ENCODE results near the gene ALDH1A1. TPM values are rescaled to one million over a fixed set of nuclear protein-coding genes. Genes with fewer than 3 reads are reported as not detected.
"Not testable (repeated sequence)": the region's sequence is repeated elsewhere in the genome, so short reads cannot be mapped to it uniquely, and the experiment has no call there.

Gene ALDH1A1
- total RNA-seq, 4 donors from 2014 or later, result 23.3 to 42.8 (median 30.9) TPM

DNA sequence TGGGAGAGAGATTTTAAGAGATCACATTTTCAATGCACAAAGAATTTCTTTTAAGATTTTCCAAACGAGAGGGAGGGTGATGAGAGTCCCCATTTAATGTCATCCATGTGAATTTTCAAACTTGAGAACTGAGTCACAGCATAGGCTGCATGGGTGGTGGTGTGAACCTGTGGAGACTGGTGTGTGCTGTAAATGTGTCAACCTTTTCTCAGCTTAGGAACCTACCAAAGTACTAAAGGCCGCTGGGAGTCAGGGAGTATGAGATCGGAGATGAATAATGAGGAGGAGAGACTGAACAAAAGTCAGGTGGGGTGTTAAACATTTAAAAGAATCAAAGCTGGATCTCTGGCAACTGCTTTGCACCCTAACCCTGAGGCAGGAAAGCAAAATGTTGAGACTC, 7.5 kb downstream of the ALDH1A1 start:
- in situ Hi-C loops (cut with MboI; ENCODE audit: low sequenced_read_pairs in 4 of 4) (no loop called here), intact Hi-C loops (cut with DNase I; ENCODE audit: low total_unique reads) (no loop called here)
- Histone ChIP-seq H3K9me3 (no peaks in the 10 kb centered on the region), H3K27ac (no peak overlapping the region), H3K4me3 (no peak overlapping the region), H3K4me1 (peaks cover 0 to 15% of the 10 kb centered on the region in 2 donors), H3K27me3 (no peaks in the 10 kb centered on the region), H3K36me3 (no peaks in the 10 kb centered on the region)
- no peak for ATAC-seq
- DNase-seq, result no peak
- no peak for TF ChIP-seq POLR2A (IDR thresholded peaks at IDR 0.05)

- in situ Hi-C loops (cut with MboI; ENCODE audit: low sequenced_read_pairs in 4 of 4), result no loop called here
- no peak overlapping the region for H3K27ac ChIP-seq
- H3K27me3 ChIP-seq, result no peaks in the 10 kb centered on the region
- no peaks in the 10 kb centered on the region for H3K36me3 ChIP-seq
- TF ChIP-seq CTCF (IDR thresholded peaks at IDR 0.05 in 4 of 5, conservative IDR thresholded peaks at IDR 0.05 in 1 of 5) (no peak), POLR2A (IDR thresholded peaks at IDR 0.05) (no peak)
- DNase-seq, result no peak
- no peak overlapping the region for H3K4me3 ChIP-seq
- H3K9me3 ChIP-seq, result no peaks in the 10 kb centered on the region
- ATAC-seq, result peak in 1 of 2 donors; percentile 51
- H3K4me1 ChIP-seq, result peaks cover 0 to 10% of the 10 kb centered on the region in 2 donors
- intact Hi-C loops (cut with DNase I; ENCODE audit: low total_unique reads), result no loop called here
These were observed 8.9 kb downstream of the ALDH1A1 start for GRCh38 chr9:72943844-72944462.

DNA sequence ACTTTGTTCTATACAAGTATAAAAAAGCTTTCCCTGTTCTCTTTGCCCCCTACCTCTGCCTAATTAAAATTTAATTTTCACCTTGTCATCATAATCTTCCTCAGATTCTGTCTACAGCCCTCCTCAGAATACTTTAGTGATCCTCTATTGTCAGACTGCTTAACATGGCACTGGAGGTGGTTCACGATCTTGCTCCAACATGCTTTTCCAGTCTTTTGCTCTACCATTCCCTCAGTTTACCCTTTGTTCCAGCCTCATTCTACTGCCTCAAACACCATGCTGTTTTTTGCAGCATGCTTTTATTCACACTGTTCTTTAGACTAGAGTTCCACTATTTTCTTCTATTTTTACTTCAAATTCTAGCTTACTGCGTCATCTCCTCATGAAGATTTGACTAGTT, 10.4 kb downstream of the ALDH1A1 start:
- no peaks in the 10 kb centered on the region for H3K27me3 ChIP-seq
- intact Hi-C loops (cut with DNase I; ENCODE audit: low total_unique reads), result no loop called here

GRCh38 chr9:72939581-72939980, 13.3 kb downstream of the ALDH1A1 start:
- H3K27ac ChIP-seq; H3K36me3 ChIP-seq; H3K27me3 ChIP-seq; H3K4me1 ChIP-seq; intact Hi-C loops (cut with DNase I; ENCODE audit: low total_unique reads); H3K9me3 ChIP-seq; H3K4me3 ChIP-seq; ATAC-seq; in situ Hi-C loops (cut with MboI; ENCODE audit: low sequenced_read_pairs in 4 of 4); DNase-seq: not testable (repeated sequence)

More for the DNA sequence above, 10.4 kb downstream of the ALDH1A1 start:
- no peak overlapping the region for H3K27ac ChIP-seq
- ATAC-seq, result no peak
- H3K9me3 ChIP-seq, result no peaks in the 10 kb centered on the region
- H3K36me3 ChIP-seq, result no peaks in the 10 kb centered on the region
- no peak overlapping the region for H3K4me3 ChIP-seq
- TF ChIP-seq POLR2A (IDR thresholded peaks at IDR 0.05) (no peak), CTCF (IDR thresholded peaks at IDR 0.05 in 4 of 5, conservative IDR thresholded peaks at IDR 0.05 in 1 of 5) (no peak)
- DNase-seq, result no peak
- no peaks in the 10 kb centered on the region for H3K4me1 ChIP-seq
- in situ Hi-C loops (cut with MboI; ENCODE audit: low sequenced_read_pairs in 4 of 4), result no loop called here

GRCh38 chr9:72937545-72937944, 15.3 kb downstream of the ALDH1A1 start:
- peak in 1 of 2 donors; percentile 61 for ATAC-seq
- in situ Hi-C loops (cut with MboI; ENCODE audit: low sequenced_read_pairs in 4 of 4), result no loop called here

More at GRCh38 chr9:72937545-72937944, 15.3 kb downstream of the ALDH1A1 start:
- H3K27ac ChIP-seq, result peak overlapping the region in 1 of 4 donors; percentile 20
- H3K27me3 ChIP-seq, result no peaks in the 10 kb centered on the region
- intact Hi-C loops (cut with DNase I; ENCODE audit: low total_unique reads), result no loop called here
- H3K4me1 ChIP-seq, result peaks cover 0 to 4% of the 10 kb centered on the region in 2 donors
- peak in 1 of 2 donors; percentile 23 for DNase-seq
- no peak for TF ChIP-seq POLR2A (IDR thresholded peaks at IDR 0.05)
- TF ChIP-seq CTCF (IDR thresholded peaks at IDR 0.05 in 4 of 5, conservative IDR thresholded peaks at IDR 0.05 in 1 of 5), result no peak
- no peaks in the 10 kb centered on the region for H3K9me3 ChIP-seq
- no peaks in the 10 kb centered on the region for H3K36me3 ChIP-seq
- H3K4me3 ChIP-seq, result no peak overlapping the region
